Astrocyte (in vitro differentiated cells and primary cell): ENCODE results near the gene DLGAP4. TPM values are rescaled to one million over a fixed set of nuclear protein-coding genes. Genes with fewer than 3 reads are reported as not detected.

Experiments
- DNase-seq: peaks from one replicate; pipeline ENCODE4 v3.0.0-alpha.2; 2010; ENCODE audit warnings: low read depth
- FAIRE-seq: peaks from 2 replicates; lab custom pipeline; 2011; peaks lifted over from hg19 to GRCh38; lab: Jason Lieb, UNC
- H2AFZ ChIP-seq: 2 replicates; pipeline ENCODE4 v1.6.0; 2012; ENCODE audit warnings: low read depth, low read length, inconsistent platforms
- H3K27ac ChIP-seq: 2 replicates; pipeline ENCODE4 v1.5.1; 2011; ENCODE audit warnings: low read depth, low read length, inconsistent platforms
- H3K27me3 ChIP-seq: 2 replicates; pipeline ENCODE4 v1.6.0; 2011; ENCODE audit warnings: low read length, inconsistent platforms; ENCODE audit not compliant: insufficient read depth
- H3K36me3 ChIP-seq: 2 replicates; pipeline ENCODE4 v1.5.1; 2011; ENCODE audit warnings: low read length, inconsistent platforms; ENCODE audit not compliant: insufficient read depth
- H3K4me1 ChIP-seq: 2 replicates; pipeline ENCODE4 v1.5.1; 2011; ENCODE audit warnings: low read length, inconsistent platforms; ENCODE audit not compliant: insufficient read depth
- H3K4me2 ChIP-seq: 2 replicates; pipeline ENCODE4 v1.6.0; 2012; ENCODE audit warnings: low read length, inconsistent platforms
- H3K4me3 ChIP-seq: 2 replicates; pipeline ENCODE4 v1.5.1; 2011; ENCODE audit warnings: low read depth, mild to moderate bottlenecking, low read length, inconsistent platforms; ENCODE audit not compliant: insufficient read depth
- H3K79me2 ChIP-seq: 2 replicates; pipeline ENCODE4 v1.6.0; 2012; ENCODE audit warnings: mild to moderate bottlenecking, low read length, inconsistent platforms; ENCODE audit not compliant: insufficient read depth
- H3K9ac ChIP-seq: 2 replicates; pipeline ENCODE4 v1.6.0; 2012; ENCODE audit warnings: mild to moderate bottlenecking, low read length, inconsistent platforms
- H3K9me3 ChIP-seq: 2 replicates; pipeline ENCODE4 v1.5.1; 2012; ENCODE audit warnings: low read depth, mild to moderate bottlenecking, low read length, inconsistent platforms; ENCODE audit not compliant: insufficient read depth
- H4K20me1 ChIP-seq: 2 replicates; pipeline ENCODE4 v1.6.0; 2012; ENCODE audit warnings: low read length, inconsistent platforms; ENCODE audit not compliant: insufficient read depth
- H3K27ac Mint-ChIP-seq: one replicate; pipeline ENCODE4 v1.8.0; 2021; ENCODE audit warnings: mild to moderate bottlenecking, mixed read lengths; ENCODE audit not compliant: unreplicated experiment
- H3K27me3 Mint-ChIP-seq: one replicate; pipeline ENCODE4 v1.8.0; 2021; ENCODE audit warnings: low read depth, mixed read lengths; ENCODE audit not compliant: unreplicated experiment
- H3K36me3 Mint-ChIP-seq: one replicate; pipeline ENCODE4 v1.8.0; 2021; ENCODE audit warnings: low read depth, mixed read lengths; ENCODE audit not compliant: unreplicated experiment
- H3K4me1 Mint-ChIP-seq: one replicate; pipeline ENCODE4 v1.8.0; 2021; ENCODE audit warnings: low read depth, mixed read lengths; ENCODE audit not compliant: unreplicated experiment
- H3K4me3 Mint-ChIP-seq: one replicate; pipeline ENCODE4 v1.8.0; 2021; ENCODE audit warnings: mild to moderate bottlenecking, moderate library complexity, mixed read lengths; ENCODE audit not compliant: unreplicated experiment
- H3K9me3 Mint-ChIP-seq: one replicate; pipeline ENCODE4 v1.8.0; 2021; ENCODE audit warnings: mild to moderate bottlenecking, mixed read lengths; ENCODE audit not compliant: unreplicated experiment
- EZH2 ChIP-seq: IDR thresholded peaks from 2 replicates; pipeline ENCODE4 v1.6.1; 2012; ENCODE audit warnings: mild to moderate bottlenecking, low read length, inconsistent platforms; ENCODE audit not compliant: insufficient read depth
- total RNA-seq: library from RNA; stranded (reverse); gene quantifications from 2 replicates; pipeline ENCODE4 v1.2.1, GENCODE V29; 2021
- TF ChIP-seq, protein P1 (sequence below): IDR thresholded peaks from 2 replicates; pipeline ENCODE4 v1.5.1; 2011; ENCODE audit warnings: low read depth, mild to moderate bottlenecking, inconsistent platforms, low read length, moderate library complexity; ENCODE audit not compliant: insufficient read depth

DLGAP4 gene
- total RNA-seq, 1 donor from 2014 or later = 135 TPM

GRCh38 chr20:36548704-36549627 is 242.8 kb downstream of the DLGAP4 start:
- Mint-ChIP-seq H3K36me3 (peaks cover 22% of the 10 kb centered on the region), H3K27ac (peak overlapping the region; percentile 72), H3K9me3 (no peaks in the 10 kb centered on the region), H3K27me3 (no peaks in the 10 kb centered on the region), H3K4me1 (peaks cover 29% of the 10 kb centered on the region), H3K4me3 (no peak overlapping the region)
- Histone ChIP-seq H3K36me3 (peaks cover 30% of the 10 kb centered on the region), H3K4me2 (no peak overlapping the region), H3K27me3 (no peaks in the 10 kb centered on the region), H4K20me1 (peaks cover 74% of the 10 kb centered on the region), H3K4me1 (peaks cover 12% of the 10 kb centered on the region), H3K4me3 (no peak overlapping the region), H2AFZ (no peak overlapping the region), H3K79me2 (peaks cover 33% of the 10 kb centered on the region), H3K27ac (no peak overlapping the region), H3K9me3 (no peaks in the 10 kb centered on the region), H3K9ac (no peak overlapping the region)
- TF ChIP-seq, protein P1, sequence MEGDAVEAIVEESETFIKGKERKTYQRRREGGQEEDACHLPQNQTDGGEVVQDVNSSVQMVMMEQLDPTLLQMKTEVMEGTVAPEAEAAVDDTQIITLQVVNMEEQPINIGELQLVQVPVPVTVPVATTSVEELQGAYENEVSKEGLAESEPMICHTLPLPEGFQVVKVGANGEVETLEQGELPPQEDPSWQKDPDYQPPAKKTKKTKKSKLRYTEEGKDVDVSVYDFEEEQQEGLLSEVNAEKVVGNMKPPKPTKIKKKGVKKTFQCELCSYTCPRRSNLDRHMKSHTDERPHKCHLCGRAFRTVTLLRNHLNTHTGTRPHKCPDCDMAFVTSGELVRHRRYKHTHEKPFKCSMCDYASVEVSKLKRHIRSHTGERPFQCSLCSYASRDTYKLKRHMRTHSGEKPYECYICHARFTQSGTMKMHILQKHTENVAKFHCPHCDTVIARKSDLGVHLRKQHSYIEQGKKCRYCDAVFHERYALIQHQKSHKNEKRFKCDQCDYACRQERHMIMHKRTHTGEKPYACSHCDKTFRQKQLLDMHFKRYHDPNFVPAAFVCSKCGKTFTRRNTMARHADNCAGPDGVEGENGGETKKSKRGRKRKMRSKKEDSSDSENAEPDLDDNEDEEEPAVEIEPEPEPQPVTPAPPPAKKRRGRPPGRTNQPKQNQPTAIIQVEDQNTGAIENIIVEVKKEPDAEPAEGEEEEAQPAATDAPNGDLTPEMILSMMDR = no peak
- no peak for TF ChIP-seq EZH2
- DNase-seq = no peak
- FAIRE-seq = no peak

- Mint-ChIP-seq H3K4me1 (peaks cover 24% of the 10 kb centered on the region), H3K4me3 (no peak overlapping the region), H3K27me3 (no peaks in the 10 kb centered on the region), H3K36me3 (peaks cover 19% of the 10 kb centered on the region), H3K9me3 (no peaks in the 10 kb centered on the region), H3K27ac (peak overlapping the region; percentile 72)
- Histone ChIP-seq H3K9ac (no peak overlapping the region), H2AFZ (no peak overlapping the region), H3K79me2 (peaks cover 27% of the 10 kb centered on the region), H3K27ac (no peak overlapping the region), H3K4me1 (peaks cover 6% of the 10 kb centered on the region), H3K9me3 (no peaks in the 10 kb centered on the region), H3K4me2 (no peak overlapping the region), H3K36me3 (peaks cover 30% of the 10 kb centered on the region), H3K4me3 (no peak overlapping the region), H3K27me3 (no peaks in the 10 kb centered on the region), H4K20me1 (peaks cover 68% of the 10 kb centered on the region)
- FAIRE-seq (no peak), DNase-seq (no peak)
- TF ChIP-seq EZH2 = no peak
- TF ChIP-seq, protein P1 = no peak
These were observed 243.4 kb downstream of the DLGAP4 start for GRCh38 chr20:36549628-36549941.
